Right atrium auricular region (tissue), 2 donors: Measurements from ENCODE around the gene MYOM1. TPM values are rescaled to one million over a fixed set of nuclear protein-coding genes. Genes with fewer than 3 reads are reported as not detected.

Source experiments
- DNase-seq: peaks from one replicate; pipeline ENCODE4 v3.0.0-alpha.2; 2019; ENCODE audit warnings: low spot score
- H3K27ac ChIP-seq, 2 donors: fragments of 200-600 bp; sonication (generic); 1 replicate in 1 of 2; 2 replicates in 1 of 2; pipeline ENCODE4 v1.5.1; 2016 to 2019
- H3K27me3 ChIP-seq, 2 donors: fragments of 200-600 bp; sonication (generic); one replicate each; pipeline versions ENCODE4 v1.5.1 to v1.6.0; 2017 to 2019
- H3K36me3 ChIP-seq: fragments of 200-600 bp; sonication (generic); one replicate; pipeline ENCODE4 v1.5.1; 2016
- H3K4me1 ChIP-seq, 2 donors: fragments of 200-600 bp; sonication (generic); one replicate each; pipeline versions ENCODE4 v1.5.1 to v1.6.0; 2017 to 2019
- H3K4me3 ChIP-seq, 2 donors: fragments of 200-600 bp; sonication (generic); 1 replicate in 1 of 2; 2 replicates in 1 of 2; pipeline ENCODE4 v1.5.1; 2017 to 2019; ENCODE audit warnings: mild to moderate bottlenecking in 1 of 2, moderate library complexity in 1 of 2
- H3K9me3 ChIP-seq, 2 donors: fragments of 200-600 bp; sonication (generic); one replicate each; pipeline ENCODE4 v1.5.1; 2019
- total RNA-seq, 2 donors: library from RNA; depleted of rRNA; stranded (reverse); fragments of >200 nt; gene quantifications; one replicate each; pipeline ENCODE4 v1.1.0, GENCODE V29; 2016
- TF ChIP-seq, protein P1 (sequence below), 2 donors: fragments of 200-600 bp; sonication (generic); IDR thresholded peaks; one replicate each; pipeline ENCODE4 v1.5.1; 2019; ENCODE audit warnings: antibody characterized with exemption in 2 of 2

MYOM1 gene
- total RNA-seq, 2 donors from 2014 or later, result 357 to 410 TPM

GRCh38 chr18:3154214-3154613, 65.6 kb downstream of the MYOM1 start:
- Histone ChIP-seq H3K27me3 (no peaks in the 10 kb centered on the region), H3K4me1 (peaks cover 0 to 38% of the 10 kb centered on the region in 2 donors), H3K9me3 (no peaks in the 10 kb centered on the region), H3K27ac (no peak overlapping the region), H3K4me3 (no peak overlapping the region), H3K36me3 (peaks cover 30% of the 10 kb centered on the region)
- DNase-seq, result no peak
- TF ChIP-seq, protein P1, sequence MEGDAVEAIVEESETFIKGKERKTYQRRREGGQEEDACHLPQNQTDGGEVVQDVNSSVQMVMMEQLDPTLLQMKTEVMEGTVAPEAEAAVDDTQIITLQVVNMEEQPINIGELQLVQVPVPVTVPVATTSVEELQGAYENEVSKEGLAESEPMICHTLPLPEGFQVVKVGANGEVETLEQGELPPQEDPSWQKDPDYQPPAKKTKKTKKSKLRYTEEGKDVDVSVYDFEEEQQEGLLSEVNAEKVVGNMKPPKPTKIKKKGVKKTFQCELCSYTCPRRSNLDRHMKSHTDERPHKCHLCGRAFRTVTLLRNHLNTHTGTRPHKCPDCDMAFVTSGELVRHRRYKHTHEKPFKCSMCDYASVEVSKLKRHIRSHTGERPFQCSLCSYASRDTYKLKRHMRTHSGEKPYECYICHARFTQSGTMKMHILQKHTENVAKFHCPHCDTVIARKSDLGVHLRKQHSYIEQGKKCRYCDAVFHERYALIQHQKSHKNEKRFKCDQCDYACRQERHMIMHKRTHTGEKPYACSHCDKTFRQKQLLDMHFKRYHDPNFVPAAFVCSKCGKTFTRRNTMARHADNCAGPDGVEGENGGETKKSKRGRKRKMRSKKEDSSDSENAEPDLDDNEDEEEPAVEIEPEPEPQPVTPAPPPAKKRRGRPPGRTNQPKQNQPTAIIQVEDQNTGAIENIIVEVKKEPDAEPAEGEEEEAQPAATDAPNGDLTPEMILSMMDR (IDR thresholded peaks at IDR 0.05), result no peak

DNA sequence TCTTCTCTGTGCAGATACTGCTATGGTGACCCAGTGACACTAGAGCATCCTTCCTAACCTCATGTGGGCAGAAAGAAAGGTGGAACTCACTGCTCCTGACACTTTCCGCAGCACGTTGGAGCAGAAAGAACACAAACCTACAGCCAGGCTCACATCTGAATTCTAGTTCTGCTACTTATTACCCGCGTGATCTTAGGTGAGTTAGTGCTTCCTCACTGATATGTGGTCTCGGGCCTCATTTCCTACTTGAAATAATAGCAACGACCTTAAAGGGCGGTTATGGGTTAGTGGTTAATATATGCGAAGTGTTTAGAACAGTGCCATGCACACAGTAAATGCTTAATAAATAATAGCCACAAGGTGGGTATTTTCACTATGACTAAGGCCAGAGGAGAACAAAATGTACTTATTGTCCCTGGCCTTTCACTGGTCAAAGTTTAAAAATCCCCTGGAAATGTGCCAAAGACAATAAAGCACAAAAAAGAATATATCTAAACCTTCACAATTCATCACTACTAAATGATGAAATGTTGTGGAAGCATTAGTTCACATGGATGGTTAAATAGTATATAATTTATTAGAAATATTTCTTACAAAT, 66.6 kb downstream of the MYOM1 start:
- peak overlapping the region in 1 of 2 donors; percentile 20 for H3K27ac ChIP-seq
- H3K4me3 ChIP-seq, result no peak overlapping the region
- peaks cover 0 to 38% of the 10 kb centered on the region in 2 donors for H3K4me1 ChIP-seq
- no peaks in the 10 kb centered on the region for H3K27me3 ChIP-seq
- H3K36me3 ChIP-seq, result peaks cover 32% of the 10 kb centered on the region
- no peak for DNase-seq
- H3K9me3 ChIP-seq, result no peaks in the 10 kb centered on the region
- TF ChIP-seq, protein P1 (IDR thresholded peaks at IDR 0.05), result no peak

- H3K27me3 ChIP-seq, result no peaks in the 10 kb centered on the region
- peaks cover 38% of the 10 kb centered on the region for H3K36me3 ChIP-seq
- peaks cover 0 to 37% of the 10 kb centered on the region in 2 donors for H3K4me1 ChIP-seq
- H3K4me3 ChIP-seq, result no peak overlapping the region
- no peaks in the 10 kb centered on the region for H3K9me3 ChIP-seq
- DNase-seq, result no peak
- TF ChIP-seq, protein P1 (IDR thresholded peaks at IDR 0.05), result no peak
- peak overlapping the region in 1 of 2 donors; percentile 20 for H3K27ac ChIP-seq
Observed at GRCh38 chr18:3152294-3152693, 67.5 kb downstream of the MYOM1 start.

DNA sequence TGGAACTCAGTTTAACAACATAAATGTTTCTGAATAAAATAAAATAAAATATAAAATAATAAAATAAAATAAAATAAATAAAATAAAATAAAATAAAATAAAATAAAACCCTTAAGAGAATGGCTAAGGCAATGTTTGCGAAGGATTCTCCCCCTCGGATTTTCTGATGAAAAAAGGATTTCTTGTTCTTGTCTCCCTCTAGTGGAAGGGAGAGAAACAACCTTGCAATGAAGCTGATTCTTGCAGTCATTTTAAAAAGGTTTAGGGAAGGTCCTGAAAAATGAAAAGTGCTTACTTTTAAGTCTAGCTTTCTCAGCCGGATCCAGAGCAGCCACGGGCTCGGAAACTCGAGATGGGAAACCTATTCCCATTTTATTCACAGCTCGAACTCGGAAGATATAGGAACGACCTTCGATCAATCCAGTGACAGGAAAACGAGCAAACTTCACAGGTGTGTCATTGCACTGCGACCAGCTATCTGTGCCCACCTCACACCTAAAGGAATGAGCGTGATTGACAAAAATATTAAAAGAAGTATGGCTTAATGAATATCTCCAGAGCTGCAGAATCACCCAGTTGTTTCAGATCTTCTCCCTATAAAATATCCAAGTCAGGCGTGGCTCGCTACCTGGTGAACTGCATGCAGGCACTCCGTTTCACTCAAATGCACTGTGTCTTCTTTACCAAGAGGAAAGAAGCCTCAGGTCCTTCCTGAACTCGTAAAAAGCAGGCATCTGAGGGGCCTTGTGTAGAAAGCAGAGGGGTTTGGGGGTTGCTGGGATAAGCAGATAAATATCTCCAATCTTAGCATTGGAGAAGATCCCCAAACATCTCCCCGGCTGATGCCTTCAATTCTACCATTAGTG, 68.1 kb downstream of the MYOM1 start:
- Histone ChIP-seq H3K4me1 (peaks cover 0 to 31% of the 10 kb centered on the region in 2 donors), H3K36me3 (peaks cover 38% of the 10 kb centered on the region)

DNA sequence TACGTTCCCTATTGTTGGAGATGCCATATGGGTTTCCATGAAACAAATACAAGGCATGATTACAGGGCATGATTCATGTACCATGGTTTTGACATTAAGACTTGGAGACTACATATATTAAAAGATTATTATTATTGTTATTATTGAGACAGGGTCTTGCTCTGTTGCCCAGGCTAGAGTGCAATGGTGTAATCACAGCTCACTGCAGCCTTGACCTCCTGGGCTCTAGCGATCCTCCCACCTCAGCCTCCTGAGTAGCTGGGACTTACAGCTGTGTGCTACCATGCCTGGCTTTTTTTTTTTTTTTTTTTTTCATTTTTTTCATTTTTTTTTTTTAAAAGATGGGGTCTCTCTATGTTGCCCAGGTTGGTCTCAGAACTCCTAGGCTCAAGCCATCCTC, 69.1 kb downstream of the MYOM1 start:
- no peak for DNase-seq
- H3K36me3 ChIP-seq, result peaks cover 38% of the 10 kb centered on the region
- no peaks in the 10 kb centered on the region for H3K27me3 ChIP-seq
- peaks cover 0 to 21% of the 10 kb centered on the region in 2 donors for H3K4me1 ChIP-seq
- no peaks in the 10 kb centered on the region for H3K9me3 ChIP-seq
- H3K27ac ChIP-seq, result no peak overlapping the region
- TF ChIP-seq, protein P1 (IDR thresholded peaks at IDR 0.05), result no peak
- H3K4me3 ChIP-seq, result no peak overlapping the region

More for the DNA sequence above, 68.1 kb downstream of the MYOM1 start:
- TF ChIP-seq, protein P1 (IDR thresholded peaks at IDR 0.05), result peak; percentile 65 to 81
- no peak overlapping the region for H3K27ac ChIP-seq
- DNase-seq, result no peak
- no peak overlapping the region for H3K4me3 ChIP-seq
- H3K27me3 ChIP-seq, result no peaks in the 10 kb centered on the region
- H3K9me3 ChIP-seq, result no peaks in the 10 kb centered on the region
